HG03066 (cell line): ENCODE measurements around the gene NHSL2.
"Not testable (repeated sequence)": the region's sequence is repeated elsewhere in the genome, so short reads cannot be mapped to it uniquely, and the experiment has no call there.

ENCODE experiments used
- ATAC-seq: cut with Tn5 transposase; IDR thresholded peaks from one replicate; pipeline ENCODE4 v1.9.1; 2021; ENCODE audit warnings: low read depth; ENCODE audit not compliant: unreplicated experiment

NHSL2 gene

GRCh38 chrX:72143609-72143907, 232.9 kb downstream of the NHSL2 start:
- no peak for ATAC-seq

- no peak for ATAC-seq
Measured at GRCh38 chrX:72145181-72145580, 234.5 kb downstream of the NHSL2 start.

- ATAC-seq, result no peak
Measured at GRCh38 chrX:72146527-72146926, 235.9 kb downstream of the NHSL2 start.

GRCh38 chrX:72158773-72159172, 248.1 kb downstream of the NHSL2 start:
- no peak for ATAC-seq

- no peak for ATAC-seq
Measured at GRCh38 chrX:72159769-72160168, 249.1 kb downstream of the NHSL2 start.

- ATAC-seq, result no peak
Measured at GRCh38 chrX:72165551-72165950, 254.9 kb downstream of the NHSL2 start.

GRCh38 chrX:72169008-72169728, 258.5 kb downstream of the NHSL2 start:
- no peak for ATAC-seq

- ATAC-seq, result not testable (repeated sequence)
Measured at GRCh38 chrX:72176289-72176688, 265.6 kb downstream of the NHSL2 start.

GRCh38 chrX:72176981-72177380, 266.3 kb downstream of the NHSL2 start:
- ATAC-seq, result no peak

- no peak for ATAC-seq
Measured at GRCh38 chrX:72180539-72180938, 269.9 kb downstream of the NHSL2 start.

GRCh38 chrX:72181178-72182125, 270.8 kb downstream of the NHSL2 start, which contains the start of gene PIN4:
Gene PIN4, plus strand, starts transcription at chrX:72181757. Its CDS starts 29 bp downstream, at chrX:72181786.
- peak; percentile 92 for ATAC-seq

- no peak for ATAC-seq
Measured at GRCh38 chrX:72182924-72183323, 272.3 kb downstream of the NHSL2 start.

- ATAC-seq, result no peak
Measured at GRCh38 chrX:72201836-72202536, 291.3 kb downstream of the NHSL2 start.
